ENCODE measurements around the gene PLA2G6.

PLA2G6 gene

GRCh38 chr22:38175206-38176118, 6.2 kb downstream of the PLA2G6 start:
- Histone ChIP-seq H3K4me1 (ENCODE audit: control insufficient read depth, insufficient read depth, low read length) (peaks cover 12% of the 10 kb centered on the region), H3K36me3 (ENCODE audit: control insufficient read depth in 2 of 2, insufficient read depth in 1 of 2, low read length in 2 of 2) (no peaks in the 10 kb centered on the region), H3K27ac (ENCODE audit: extremely low read depth, low read depth, low read length) (no peak overlapping the region), H3K4me3 (ENCODE audit: low read depth, low read length) (no peak overlapping the region), H3K9me3 (ENCODE audit: control insufficient read depth, insufficient read depth, low read depth, low read length) (no peaks in the 10 kb centered on the region)
- ChIA-PET POLR2A (interaction anchor here (1.1 kb wide), 1 partner anchor 8 kb away, joined by 3 read pairs; no protein-coding TSS in a partner anchor), CTCF (interaction anchor here (1.5 to 1.7 kb wide), 2 partner anchors 9 to 61 kb away, joined by 5 to 8 read pairs; no protein-coding TSS in a partner anchor)
- TF ChIP-seq, protein P1, sequence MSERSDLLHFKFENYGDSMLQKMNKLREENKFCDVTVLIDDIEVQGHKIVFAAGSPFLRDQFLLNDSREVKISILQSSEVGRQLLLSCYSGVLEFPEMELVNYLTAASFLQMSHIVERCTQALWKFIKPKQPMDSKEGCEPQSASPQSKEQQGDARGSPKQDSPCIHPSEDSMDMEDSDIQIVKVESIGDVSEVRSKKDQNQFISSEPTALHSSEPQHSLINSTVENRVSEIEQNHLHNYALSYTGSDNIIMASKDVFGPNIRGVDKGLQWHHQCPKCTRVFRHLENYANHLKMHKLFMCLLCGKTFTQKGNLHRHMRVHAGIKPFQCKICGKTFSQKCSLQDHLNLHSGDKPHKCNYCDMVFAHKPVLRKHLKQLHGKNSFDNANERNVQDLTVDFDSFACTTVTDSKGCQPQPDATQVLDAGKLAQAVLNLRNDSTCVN (tag by site-specific recombination; optimal IDR thresholded peaks at IDR 0.05) = no peak
- TF ChIP-seq SETDB1 (IDR thresholded peaks at IDR 0.05; ENCODE audit: insufficient read length, low read length) (no peak), ZNF132 (tag by site-specific recombination; IDR thresholded peaks at IDR 0.05; ENCODE audit: borderline replicate concordance) (no peak), ZNF518A (tag by site-specific recombination; conservative IDR thresholded peaks at IDR 0.05; ENCODE audit: low read depth) (no peak), BCL11A (tag by site-specific recombination; IDR thresholded peaks at IDR 0.05; ENCODE audit: low read depth) (no peak), REPIN1 (tag by site-specific recombination; IDR thresholded peaks at IDR 0.05; ENCODE audit: low read depth) (no peak), ZBTB21 (tag by site-specific recombination; IDR thresholded peaks at IDR 0.05) (no peak), ZNF138 (tag by site-specific recombination; IDR thresholded peaks at IDR 0.05; ENCODE audit: borderline replicate concordance) (no peak), ZNF449 (tag by site-specific recombination; IDR thresholded peaks at IDR 0.05) (no peak), ZNF433 (tag by site-specific recombination; IDR thresholded peaks at IDR 0.05; ENCODE audit: low read depth) (no peak), ZNF133 (tag by site-specific recombination; IDR thresholded peaks at IDR 0.05) (no peak)
- TF ChIP-seq, protein P2, sequence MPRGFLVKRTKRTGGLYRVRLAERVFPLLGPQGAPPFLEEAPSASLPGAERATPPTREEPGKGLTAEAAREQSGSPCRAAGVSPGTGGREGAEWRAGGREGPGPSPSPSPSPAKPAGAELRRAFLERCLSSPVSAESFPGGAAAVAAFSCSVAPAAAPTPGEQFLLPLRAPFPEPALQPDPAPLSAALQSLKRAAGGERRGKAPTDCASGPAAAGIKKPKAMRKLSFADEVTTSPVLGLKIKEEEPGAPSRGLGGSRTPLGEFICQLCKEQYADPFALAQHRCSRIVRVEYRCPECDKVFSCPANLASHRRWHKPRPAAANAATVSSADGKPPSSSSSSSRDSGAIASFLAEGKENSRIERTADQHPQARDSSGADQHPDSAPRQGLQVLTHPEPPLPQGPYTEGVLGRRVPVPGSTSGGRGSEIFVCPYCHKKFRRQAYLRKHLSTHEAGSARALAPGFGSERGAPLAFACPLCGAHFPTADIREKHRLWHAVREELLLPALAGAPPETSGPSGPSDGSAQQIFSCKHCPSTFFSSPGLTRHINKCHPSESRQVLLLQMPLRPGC (tag by site-specific recombination; IDR thresholded peaks at IDR 0.05) = no peak

DNA sequence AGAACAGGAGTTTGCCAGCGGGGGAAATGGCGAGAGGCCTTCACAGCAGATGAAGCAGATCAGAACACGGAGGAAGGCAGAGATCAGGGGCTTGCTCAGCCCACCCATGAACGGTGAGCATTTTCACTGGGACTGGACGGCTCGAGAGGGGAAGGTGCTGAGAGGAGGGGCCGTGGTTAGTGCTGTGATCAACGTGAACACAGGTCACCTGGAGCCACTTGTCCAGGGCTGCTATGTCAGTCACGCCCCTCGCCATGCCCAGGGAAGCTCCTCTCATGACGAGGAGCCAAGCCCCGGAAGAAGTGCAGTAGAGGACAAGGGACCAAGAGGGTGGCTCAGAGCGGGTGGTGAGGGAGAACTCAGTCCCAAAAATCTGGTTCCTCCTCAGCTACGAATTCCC, 7.0 kb downstream of the PLA2G6 start:
- H3K4me1 ChIP-seq (ENCODE audit: control insufficient read depth, insufficient read depth, low read length) = peaks cover 6% of the 10 kb centered on the region
- H3K27ac ChIP-seq (ENCODE audit: extremely low read depth, low read depth, low read length) = no peak overlapping the region
- H3K4me3 ChIP-seq (ENCODE audit: low read depth, low read length) = no peak overlapping the region
- ChIA-PET CTCF (interaction anchor here (1.3 kb wide), 1 partner anchor 60 kb away, joined by 3 read pairs; no protein-coding TSS in a partner anchor), POLR2A (no interaction called here)
- no peaks in the 10 kb centered on the region for H3K36me3 ChIP-seq (ENCODE audit: control insufficient read depth in 2 of 2, insufficient read depth in 1 of 2, low read length in 2 of 2)
- H3K9me3 ChIP-seq (ENCODE audit: control insufficient read depth, insufficient read depth, low read depth, low read length) = no peaks in the 10 kb centered on the region
- TF ChIP-seq ZBTB21 (tag by site-specific recombination; IDR thresholded peaks at IDR 0.05) (no peak), ZNF433 (tag by site-specific recombination; IDR thresholded peaks at IDR 0.05; ENCODE audit: low read depth) (no peak), SCRT2 (tag by site-specific recombination; IDR thresholded peaks at IDR 0.05) (no peak), ZNF404 (tag by site-specific recombination; IDR thresholded peaks at IDR 0.05) (no peak)
- TF ChIP-seq, protein P3, sequence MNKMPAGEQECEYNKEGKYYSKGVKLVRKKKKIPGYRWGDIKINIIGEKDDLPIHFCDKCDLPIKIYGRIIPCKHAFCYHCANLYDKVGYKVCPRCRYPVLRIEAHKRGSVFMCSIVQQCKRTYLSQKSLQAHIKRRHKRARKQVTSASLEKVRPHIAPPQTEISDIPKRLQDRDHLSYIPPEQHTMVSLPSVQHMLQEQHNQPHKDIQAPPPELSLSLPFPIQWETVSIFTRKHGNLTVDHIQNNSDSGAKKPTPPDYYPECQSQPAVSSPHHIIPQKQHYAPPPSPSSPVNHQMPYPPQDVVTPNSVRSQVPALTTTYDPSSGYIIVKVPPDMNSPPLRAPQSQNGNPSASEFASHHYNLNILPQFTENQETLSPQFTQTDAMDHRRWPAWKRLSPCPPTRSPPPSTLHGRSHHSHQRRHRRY (tag by site-specific recombination; IDR thresholded peaks at IDR 0.05) = no peak
- TF ChIP-seq, protein P4, sequence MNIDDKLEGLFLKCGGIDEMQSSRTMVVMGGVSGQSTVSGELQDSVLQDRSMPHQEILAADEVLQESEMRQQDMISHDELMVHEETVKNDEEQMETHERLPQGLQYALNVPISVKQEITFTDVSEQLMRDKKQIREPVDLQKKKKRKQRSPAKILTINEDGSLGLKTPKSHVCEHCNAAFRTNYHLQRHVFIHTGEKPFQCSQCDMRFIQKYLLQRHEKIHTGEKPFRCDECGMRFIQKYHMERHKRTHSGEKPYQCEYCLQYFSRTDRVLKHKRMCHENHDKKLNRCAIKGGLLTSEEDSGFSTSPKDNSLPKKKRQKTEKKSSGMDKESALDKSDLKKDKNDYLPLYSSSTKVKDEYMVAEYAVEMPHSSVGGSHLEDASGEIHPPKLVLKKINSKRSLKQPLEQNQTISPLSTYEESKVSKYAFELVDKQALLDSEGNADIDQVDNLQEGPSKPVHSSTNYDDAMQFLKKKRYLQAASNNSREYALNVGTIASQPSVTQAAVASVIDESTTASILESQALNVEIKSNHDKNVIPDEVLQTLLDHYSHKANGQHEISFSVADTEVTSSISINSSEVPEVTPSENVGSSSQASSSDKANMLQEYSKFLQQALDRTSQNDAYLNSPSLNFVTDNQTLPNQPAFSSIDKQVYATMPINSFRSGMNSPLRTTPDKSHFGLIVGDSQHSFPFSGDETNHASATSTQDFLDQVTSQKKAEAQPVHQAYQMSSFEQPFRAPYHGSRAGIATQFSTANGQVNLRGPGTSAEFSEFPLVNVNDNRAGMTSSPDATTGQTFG (tag by site-specific recombination; IDR thresholded peaks at IDR 0.05; ENCODE audit: borderline replicate concordance) = no peak
